Measurements from ENCODE around the gene ALKBH8. TPM values are rescaled to one million over a fixed set of nuclear protein-coding genes. Genes with fewer than 3 reads are reported as not detected.

ALKBH8 gene
- total and polyA plus RNA-seq, 2 of the 13 experiments (the other 11 are each of a cell fraction or from before 2014, with no cell fraction given): 2.4 to 9.1 TPM

DNA sequence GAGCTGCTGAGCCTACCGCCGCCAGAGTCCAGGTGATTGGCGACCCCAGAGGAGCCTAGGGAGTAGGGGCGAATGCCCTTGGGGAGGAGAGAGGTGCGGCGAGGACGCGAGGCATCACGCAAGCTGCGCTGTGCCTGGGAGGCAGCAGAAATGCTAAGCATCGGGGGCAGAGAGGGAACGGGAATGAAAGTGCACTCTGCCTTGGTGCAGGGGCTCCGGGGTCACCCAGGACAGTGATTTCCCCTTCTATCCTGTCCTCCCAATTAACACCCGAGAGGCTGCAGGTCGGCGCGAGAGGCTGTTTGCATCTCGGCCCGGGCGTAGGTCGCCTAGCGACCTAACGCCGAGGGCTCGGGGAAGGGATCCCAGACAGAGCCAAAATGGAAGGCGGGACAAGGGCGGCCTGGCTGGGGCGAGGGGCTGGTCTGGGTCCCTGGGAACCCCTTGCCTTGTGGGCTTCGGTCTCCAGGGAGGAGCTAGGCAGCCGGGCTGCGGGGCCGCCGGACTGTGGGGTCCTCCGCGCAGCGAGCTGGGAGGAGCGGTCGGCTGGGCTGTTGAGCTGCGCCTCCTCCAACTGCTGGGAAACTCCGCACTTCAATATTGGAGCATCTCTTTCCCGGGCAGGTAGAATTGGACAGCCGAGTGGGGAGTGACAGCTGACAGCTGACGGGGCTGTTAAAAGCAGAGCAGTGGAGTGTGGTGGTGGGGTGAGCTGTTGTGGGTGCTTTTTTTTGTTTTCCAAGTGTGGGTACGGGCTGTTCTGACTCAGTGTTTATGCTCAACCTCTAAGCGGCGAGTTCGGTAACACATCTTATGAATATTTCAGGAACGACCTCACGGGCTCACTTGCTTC lies 26.1 kb upstream of the ALKBH8 start (continued):
- TF ChIP-seq ZNF777 (CRISPR knock-in tag; IDR thresholded peaks at IDR 0.05): peak; percentile 38; the same call in 1 of the 2 replicates
- no peak for TF ChIP-seq MAF1 (CRISPR knock-in tag; IDR thresholded peaks at IDR 0.05; ENCODE audit: borderline replicate concordance)
- no peak for TF ChIP-seq AGO1 (IDR thresholded peaks at IDR 0.05; ENCODE audit: low read depth, low read length, poor library complexity, severe bottlenecking)
- no peak for TF ChIP-seq NPAS2 (CRISPR knock-in tag; IDR thresholded peaks at IDR 0.05; ENCODE audit: borderline replicate concordance)
- TF ChIP-seq CHD2 (IDR thresholded peaks at IDR 0.05; ENCODE audit: low read depth, low read length): no peak
- TF ChIP-seq, protein P1, sequence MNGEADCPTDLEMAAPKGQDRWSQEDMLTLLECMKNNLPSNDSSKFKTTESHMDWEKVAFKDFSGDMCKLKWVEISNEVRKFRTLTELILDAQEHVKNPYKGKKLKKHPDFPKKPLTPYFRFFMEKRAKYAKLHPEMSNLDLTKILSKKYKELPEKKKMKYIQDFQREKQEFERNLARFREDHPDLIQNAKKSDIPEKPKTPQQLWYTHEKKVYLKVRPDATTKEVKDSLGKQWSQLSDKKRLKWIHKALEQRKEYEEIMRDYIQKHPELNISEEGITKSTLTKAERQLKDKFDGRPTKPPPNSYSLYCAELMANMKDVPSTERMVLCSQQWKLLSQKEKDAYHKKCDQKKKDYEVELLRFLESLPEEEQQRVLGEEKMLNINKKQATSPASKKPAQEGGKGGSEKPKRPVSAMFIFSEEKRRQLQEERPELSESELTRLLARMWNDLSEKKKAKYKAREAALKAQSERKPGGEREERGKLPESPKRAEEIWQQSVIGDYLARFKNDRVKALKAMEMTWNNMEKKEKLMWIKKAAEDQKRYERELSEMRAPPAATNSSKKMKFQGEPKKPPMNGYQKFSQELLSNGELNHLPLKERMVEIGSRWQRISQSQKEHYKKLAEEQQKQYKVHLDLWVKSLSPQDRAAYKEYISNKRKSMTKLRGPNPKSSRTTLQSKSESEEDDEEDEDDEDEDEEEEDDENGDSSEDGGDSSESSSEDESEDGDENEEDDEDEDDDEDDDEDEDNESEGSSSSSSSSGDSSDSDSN (CRISPR knock-in tag; IDR thresholded peaks at IDR 0.05): peak; percentile 8; the same call in 1 of the 2 replicates
- no peak for TF ChIP-seq FOSL2 (CRISPR knock-in tag; IDR thresholded peaks at IDR 0.05)
- no peak for TF ChIP-seq ZNF841 (CRISPR knock-in tag; IDR thresholded peaks at IDR 0.05; ENCODE audit: borderline replicate concordance)
- no peak for TF ChIP-seq HOXA3 (CRISPR knock-in tag; IDR thresholded peaks at IDR 0.05)
- TF ChIP-seq, protein P2, sequence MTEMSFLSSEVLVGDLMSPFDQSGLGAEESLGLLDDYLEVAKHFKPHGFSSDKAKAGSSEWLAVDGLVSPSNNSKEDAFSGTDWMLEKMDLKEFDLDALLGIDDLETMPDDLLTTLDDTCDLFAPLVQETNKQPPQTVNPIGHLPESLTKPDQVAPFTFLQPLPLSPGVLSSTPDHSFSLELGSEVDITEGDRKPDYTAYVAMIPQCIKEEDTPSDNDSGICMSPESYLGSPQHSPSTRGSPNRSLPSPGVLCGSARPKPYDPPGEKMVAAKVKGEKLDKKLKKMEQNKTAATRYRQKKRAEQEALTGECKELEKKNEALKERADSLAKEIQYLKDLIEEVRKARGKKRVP (CRISPR knock-in tag; IDR thresholded peaks at IDR 0.05): no peak
- TF ChIP-seq, protein P3, sequence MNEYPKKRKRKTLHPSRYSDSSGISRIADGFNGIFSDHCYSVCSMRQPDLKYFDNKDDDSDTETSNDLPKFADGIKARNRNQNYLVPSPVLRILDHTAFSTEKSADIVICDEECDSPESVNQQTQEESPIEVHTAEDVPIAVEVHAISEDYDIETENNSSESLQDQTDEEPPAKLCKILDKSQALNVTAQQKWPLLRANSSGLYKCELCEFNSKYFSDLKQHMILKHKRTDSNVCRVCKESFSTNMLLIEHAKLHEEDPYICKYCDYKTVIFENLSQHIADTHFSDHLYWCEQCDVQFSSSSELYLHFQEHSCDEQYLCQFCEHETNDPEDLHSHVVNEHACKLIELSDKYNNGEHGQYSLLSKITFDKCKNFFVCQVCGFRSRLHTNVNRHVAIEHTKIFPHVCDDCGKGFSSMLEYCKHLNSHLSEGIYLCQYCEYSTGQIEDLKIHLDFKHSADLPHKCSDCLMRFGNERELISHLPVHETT (CRISPR knock-in tag; conservative IDR thresholded peaks at IDR 0.05): no peak
- no peak for TF ChIP-seq ZFP1 (CRISPR knock-in tag; IDR thresholded peaks at IDR 0.05)
- no peak for TF ChIP-seq CHD4 (IDR thresholded peaks at IDR 0.05; ENCODE audit: borderline replicate concordance, low read length)
- TF ChIP-seq, protein P4, sequence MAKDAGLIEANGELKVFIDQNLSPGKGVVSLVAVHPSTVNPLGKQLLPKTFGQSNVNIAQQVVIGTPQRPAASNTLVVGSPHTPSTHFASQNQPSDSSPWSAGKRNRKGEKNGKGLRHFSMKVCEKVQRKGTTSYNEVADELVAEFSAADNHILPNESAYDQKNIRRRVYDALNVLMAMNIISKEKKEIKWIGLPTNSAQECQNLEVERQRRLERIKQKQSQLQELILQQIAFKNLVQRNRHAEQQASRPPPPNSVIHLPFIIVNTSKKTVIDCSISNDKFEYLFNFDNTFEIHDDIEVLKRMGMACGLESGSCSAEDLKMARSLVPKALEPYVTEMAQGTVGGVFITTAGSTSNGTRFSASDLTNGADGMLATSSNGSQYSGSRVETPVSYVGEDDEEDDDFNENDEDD (CRISPR knock-in tag; IDR thresholded peaks at IDR 0.05; ENCODE audit: borderline replicate concordance): peak; percentile 11; the same call in 1 of the 2 replicates
- TF ChIP-seq PHF8 (CRISPR knock-in tag; IDR thresholded peaks at IDR 0.05): no peak
- TF ChIP-seq MTF2 (CRISPR knock-in tag; IDR thresholded peaks at IDR 0.05; ENCODE audit: borderline replicate concordance): 0 out of 2 replicates have a peak, but pooled peaks have one; percentile 39
- no peak for TF ChIP-seq ISX (CRISPR knock-in tag; conservative IDR thresholded peaks at IDR 0.05)
